ENCODE measurements around the gene RNF125.

The RNF125 gene

GRCh38 chr18:32018331-32019250, at the start of gene RNF125:
TSS of gene RNF125 (plus strand) at chr18:32018825. CDS start at chr18:32018864, 39 bp downstream.
- POLR2A ChIA-PET (ENCODE audit: low non-redundant PET) = interaction anchor here (0.6 kb wide), 1 partner anchor 73 kb away, joined by 4 read pairs; the partner anchor contains the start of gene RNF138
- TF ChIP-seq, protein P1, sequence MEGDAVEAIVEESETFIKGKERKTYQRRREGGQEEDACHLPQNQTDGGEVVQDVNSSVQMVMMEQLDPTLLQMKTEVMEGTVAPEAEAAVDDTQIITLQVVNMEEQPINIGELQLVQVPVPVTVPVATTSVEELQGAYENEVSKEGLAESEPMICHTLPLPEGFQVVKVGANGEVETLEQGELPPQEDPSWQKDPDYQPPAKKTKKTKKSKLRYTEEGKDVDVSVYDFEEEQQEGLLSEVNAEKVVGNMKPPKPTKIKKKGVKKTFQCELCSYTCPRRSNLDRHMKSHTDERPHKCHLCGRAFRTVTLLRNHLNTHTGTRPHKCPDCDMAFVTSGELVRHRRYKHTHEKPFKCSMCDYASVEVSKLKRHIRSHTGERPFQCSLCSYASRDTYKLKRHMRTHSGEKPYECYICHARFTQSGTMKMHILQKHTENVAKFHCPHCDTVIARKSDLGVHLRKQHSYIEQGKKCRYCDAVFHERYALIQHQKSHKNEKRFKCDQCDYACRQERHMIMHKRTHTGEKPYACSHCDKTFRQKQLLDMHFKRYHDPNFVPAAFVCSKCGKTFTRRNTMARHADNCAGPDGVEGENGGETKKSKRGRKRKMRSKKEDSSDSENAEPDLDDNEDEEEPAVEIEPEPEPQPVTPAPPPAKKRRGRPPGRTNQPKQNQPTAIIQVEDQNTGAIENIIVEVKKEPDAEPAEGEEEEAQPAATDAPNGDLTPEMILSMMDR (conservative IDR thresholded peaks at IDR 0.05; ENCODE audit: low read depth) = no peak
- peak; percentile 62 for DNase-seq (ENCODE audit: low spot score)

DNA sequence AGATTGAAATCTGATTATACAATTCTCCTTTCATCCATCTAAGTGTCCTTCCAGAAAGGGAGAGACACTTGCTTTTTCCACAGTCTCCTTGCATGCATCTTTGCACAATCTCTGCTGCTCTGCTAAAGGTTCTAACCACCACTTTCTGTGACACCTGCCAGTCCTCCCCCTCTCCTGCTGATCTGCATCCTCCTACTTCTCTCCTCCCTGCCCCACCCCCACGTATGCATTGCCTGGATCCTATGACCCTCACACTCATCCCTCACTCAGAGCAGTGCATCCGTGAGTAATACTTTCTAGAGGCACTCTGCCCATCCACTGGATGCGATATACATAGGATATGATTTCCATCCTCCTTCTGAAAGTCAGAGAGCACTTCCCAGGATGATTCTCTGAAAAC, 48.0 kb upstream of the RNF125 start:
- H3K27ac ChIP-seq = no peak overlapping the region
- DNase-seq (ENCODE audit: low spot score) = no peak
- CTCF ChIA-PET = interaction anchor here (0.7 kb wide), 1 partner anchor 9 kb away, joined by 3 read pairs; no protein-coding TSS in a partner anchor
- TF ChIP-seq, protein P1 (conservative IDR thresholded peaks at IDR 0.05; ENCODE audit: low read depth) = no peak
- POLR2A ChIA-PET (ENCODE audit: low non-redundant PET) = no interaction called here

More at GRCh38 chr18:32018331-32019250, at the start of gene RNF125:
- peak within 1 kb of the TSS; percentile 75 for H3K27ac ChIP-seq
- CTCF ChIA-PET = interaction anchor here (0.6 to 1.2 kb wide), 3 partner anchors 53 to 543 kb away, joined by 3 read pairs; partner anchors contain the start of gene TRAPPC8

GRCh38 chr18:31973929-31974546, 44.6 kb upstream of the RNF125 start:
- ChIA-PET POLR2A (ENCODE audit: low non-redundant PET) (no interaction called here), CTCF (interaction anchor here (0.6 kb wide), 1 partner anchor 233 kb away, joined by 3 read pairs; no protein-coding TSS in a partner anchor)
- H3K27ac ChIP-seq = no peak overlapping the region
- no peak for DNase-seq (ENCODE audit: low spot score)
- TF ChIP-seq, protein P1 (conservative IDR thresholded peaks at IDR 0.05; ENCODE audit: low read depth) = no peak

GRCh38 chr18:31976242-31976641, 42.4 kb upstream of the RNF125 start:
- POLR2A ChIA-PET (ENCODE audit: low non-redundant PET) = no interaction called here

GRCh38 chr18:31977270-31977872, 41.3 kb upstream of the RNF125 start:
- no peak overlapping the region for H3K27ac ChIP-seq

More at GRCh38 chr18:31976242-31976641, 42.4 kb upstream of the RNF125 start:
- H3K27ac ChIP-seq = no peak overlapping the region
- DNase-seq (ENCODE audit: low spot score) = no peak
- TF ChIP-seq, protein P1 (conservative IDR thresholded peaks at IDR 0.05; ENCODE audit: low read depth) = no peak
- CTCF ChIA-PET = no interaction called here

More at GRCh38 chr18:31977270-31977872, 41.3 kb upstream of the RNF125 start:
- CTCF ChIA-PET = no interaction called here
- TF ChIP-seq, protein P1 (conservative IDR thresholded peaks at IDR 0.05; ENCODE audit: low read depth) = peak; percentile 69
- POLR2A ChIA-PET (ENCODE audit: low non-redundant PET) = no interaction called here
- no peak for DNase-seq (ENCODE audit: low spot score)

Measured in RWPE1 (cell line).